ENCODE measurements around the gene ORC5. TPM values are rescaled to one million over a fixed set of nuclear protein-coding genes. Genes with fewer than 3 reads are reported as not detected.

Gene ORC5
- total RNA-seq, 1 donor from 2014 or later: 19.9 TPM

DNA sequence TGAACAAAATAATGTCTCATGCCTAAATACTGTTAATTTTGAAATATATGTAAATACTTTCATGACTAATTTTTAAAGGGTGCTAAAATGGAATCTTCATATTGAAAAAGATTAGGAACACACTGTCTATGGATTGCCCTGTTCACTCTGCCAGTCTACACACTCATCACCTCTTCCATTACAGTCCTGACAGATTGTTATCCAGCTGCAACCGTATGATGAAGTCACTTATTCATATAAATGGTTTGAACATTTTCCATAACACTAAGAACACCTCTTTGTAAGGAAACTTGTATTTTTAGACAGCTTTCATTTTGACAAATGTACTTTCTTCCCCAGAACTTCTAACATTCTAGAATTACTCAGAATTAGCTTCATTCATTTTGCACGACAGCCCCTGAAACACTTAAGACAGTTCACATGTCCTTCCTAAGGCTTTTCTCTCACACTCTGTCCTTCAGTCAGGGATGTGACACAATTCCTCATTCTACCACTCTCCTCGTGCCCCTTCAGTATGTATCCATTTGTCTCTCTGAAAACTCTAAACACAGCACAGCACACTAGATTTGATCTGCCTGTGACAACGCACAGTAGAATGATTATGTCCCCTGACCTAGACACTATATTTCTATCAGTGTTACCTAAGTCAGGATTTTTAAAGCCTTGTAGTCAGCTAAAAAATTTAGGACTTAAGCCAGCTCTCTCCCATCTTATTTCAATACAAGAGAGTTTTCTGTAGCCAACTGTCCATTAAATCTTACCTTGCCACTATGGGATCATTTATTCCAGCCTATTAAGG is 71.9 kb downstream of the ORC5 start:
- Histone ChIP-seq H3K36me3 (peaks cover 0 to 27% of the 10 kb centered on the region in 2 donors), H3K27me3 (no peaks in the 10 kb centered on the region), H3K9me3 (no peaks in the 10 kb centered on the region), H3K4me3 (no peak overlapping the region), H3K27ac (no peak overlapping the region), H3K4me1 (no peaks in the 10 kb centered on the region)
- TF ChIP-seq POLR2AphosphoS5 (IDR thresholded peaks at IDR 0.05; ENCODE audit: insufficient read depth in 1 of 2, low read depth in 1 of 2): no peak
- TF ChIP-seq POLR2A (IDR thresholded peaks at IDR 0.05): no peak
- TF ChIP-seq, protein P1, sequence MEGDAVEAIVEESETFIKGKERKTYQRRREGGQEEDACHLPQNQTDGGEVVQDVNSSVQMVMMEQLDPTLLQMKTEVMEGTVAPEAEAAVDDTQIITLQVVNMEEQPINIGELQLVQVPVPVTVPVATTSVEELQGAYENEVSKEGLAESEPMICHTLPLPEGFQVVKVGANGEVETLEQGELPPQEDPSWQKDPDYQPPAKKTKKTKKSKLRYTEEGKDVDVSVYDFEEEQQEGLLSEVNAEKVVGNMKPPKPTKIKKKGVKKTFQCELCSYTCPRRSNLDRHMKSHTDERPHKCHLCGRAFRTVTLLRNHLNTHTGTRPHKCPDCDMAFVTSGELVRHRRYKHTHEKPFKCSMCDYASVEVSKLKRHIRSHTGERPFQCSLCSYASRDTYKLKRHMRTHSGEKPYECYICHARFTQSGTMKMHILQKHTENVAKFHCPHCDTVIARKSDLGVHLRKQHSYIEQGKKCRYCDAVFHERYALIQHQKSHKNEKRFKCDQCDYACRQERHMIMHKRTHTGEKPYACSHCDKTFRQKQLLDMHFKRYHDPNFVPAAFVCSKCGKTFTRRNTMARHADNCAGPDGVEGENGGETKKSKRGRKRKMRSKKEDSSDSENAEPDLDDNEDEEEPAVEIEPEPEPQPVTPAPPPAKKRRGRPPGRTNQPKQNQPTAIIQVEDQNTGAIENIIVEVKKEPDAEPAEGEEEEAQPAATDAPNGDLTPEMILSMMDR (IDR thresholded peaks at IDR 0.05): no peak
- DNase-seq (ENCODE audit: extremely low spot score in 2 of 2): no peak
- intact Hi-C loops (cut with DNase I): no loop called here

DNA sequence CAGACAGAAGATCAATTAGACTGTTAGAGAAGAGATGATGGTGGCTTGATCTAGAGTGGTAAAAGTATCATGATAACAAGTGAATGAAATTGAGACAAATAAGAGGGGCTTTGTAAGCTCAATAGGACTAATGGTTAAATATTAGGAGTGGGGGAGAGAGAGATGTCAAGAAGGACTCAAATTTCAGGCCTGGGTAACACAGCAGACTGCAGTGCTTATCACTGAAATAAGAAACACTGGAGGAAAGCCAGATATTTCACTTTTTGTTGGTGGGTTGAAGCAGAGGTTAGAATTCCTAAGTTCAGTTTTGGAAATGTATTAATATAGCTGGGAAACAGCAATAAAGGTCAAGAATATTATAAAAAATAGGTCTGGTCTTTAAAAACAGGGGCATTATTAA is 74.6 kb downstream of the ORC5 start:
- no peak for DNase-seq (ENCODE audit: extremely low spot score in 2 of 2)
- no peaks in the 10 kb centered on the region for H3K4me1 ChIP-seq
- no peaks in the 10 kb centered on the region for H3K27me3 ChIP-seq
- no peak for TF ChIP-seq POLR2A (IDR thresholded peaks at IDR 0.05)
- TF ChIP-seq POLR2AphosphoS5 (IDR thresholded peaks at IDR 0.05; ENCODE audit: insufficient read depth in 1 of 2, low read depth in 1 of 2): no peak
- TF ChIP-seq, protein P1 (IDR thresholded peaks at IDR 0.05): no peak
- H3K4me3 ChIP-seq: no peak overlapping the region
- intact Hi-C loops (cut with DNase I): no loop called here
- no peak overlapping the region for H3K27ac ChIP-seq
- no peaks in the 10 kb centered on the region for H3K9me3 ChIP-seq
- H3K36me3 ChIP-seq: peaks cover 0 to 39% of the 10 kb centered on the region in 2 donors

DNA sequence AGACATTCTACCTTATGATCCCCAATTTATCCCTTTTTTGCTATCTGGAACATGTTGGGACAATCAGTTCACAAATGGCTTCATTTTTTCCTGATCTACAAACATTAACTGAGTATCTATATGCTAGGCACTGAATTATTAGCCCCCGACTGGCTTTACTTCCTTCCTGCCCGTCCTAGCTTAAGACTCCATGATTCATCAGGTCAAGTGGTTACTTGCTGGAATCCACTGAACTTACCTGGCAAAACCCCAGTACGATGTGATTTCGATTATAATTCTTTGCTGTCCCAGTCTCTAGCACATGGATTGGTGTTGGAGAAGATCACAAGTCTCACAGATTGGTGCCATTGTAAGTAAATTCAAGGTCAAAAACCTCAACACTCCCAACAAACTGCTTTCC is 77.1 kb downstream of the ORC5 start:
- Histone ChIP-seq H3K9me3 (no peaks in the 10 kb centered on the region), H3K4me3 (no peak overlapping the region), H3K27me3 (no peaks in the 10 kb centered on the region), H3K36me3 (peaks cover 0 to 39% of the 10 kb centered on the region in 2 donors), H3K4me1 (no peaks in the 10 kb centered on the region), H3K27ac (no peak overlapping the region)
- no peak for DNase-seq (ENCODE audit: extremely low spot score in 2 of 2)
- intact Hi-C loops (cut with DNase I): no loop called here
- TF ChIP-seq, protein P1 (IDR thresholded peaks at IDR 0.05): no peak
- TF ChIP-seq POLR2AphosphoS5 (IDR thresholded peaks at IDR 0.05; ENCODE audit: insufficient read depth in 1 of 2, low read depth in 1 of 2) (no peak), POLR2A (IDR thresholded peaks at IDR 0.05) (no peak)

DNA sequence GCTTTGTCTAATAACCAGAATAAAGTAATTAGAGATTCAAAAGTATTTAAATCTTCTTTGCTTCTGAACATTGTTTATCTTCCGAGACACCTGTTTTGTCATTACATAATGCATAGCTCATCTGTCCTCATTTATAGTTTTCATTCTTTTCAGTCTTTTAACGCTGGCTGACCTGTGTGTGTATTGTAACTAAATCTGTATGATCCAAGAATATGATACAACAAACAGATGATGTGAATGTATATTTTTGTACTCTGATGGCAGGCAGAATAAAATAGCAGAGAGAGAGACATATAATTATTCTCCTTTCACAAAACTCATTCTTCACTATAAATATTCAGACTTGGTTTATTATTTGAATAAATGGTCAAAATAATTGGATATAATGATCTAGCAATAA is 80.6 kb downstream of the ORC5 start:
- H3K4me1 ChIP-seq: no peaks in the 10 kb centered on the region
- TF ChIP-seq POLR2A (IDR thresholded peaks at IDR 0.05) (no peak), POLR2AphosphoS5 (IDR thresholded peaks at IDR 0.05; ENCODE audit: insufficient read depth in 1 of 2, low read depth in 1 of 2) (no peak)
- TF ChIP-seq, protein P1 (IDR thresholded peaks at IDR 0.05): no peak
- intact Hi-C loops (cut with DNase I): no loop called here
- no peaks in the 10 kb centered on the region for H3K9me3 ChIP-seq
- no peak overlapping the region for H3K4me3 ChIP-seq
- no peaks in the 10 kb centered on the region for H3K27me3 ChIP-seq
- no peak for DNase-seq (ENCODE audit: extremely low spot score in 2 of 2)
- no peak overlapping the region for H3K27ac ChIP-seq
- H3K36me3 ChIP-seq: peaks cover 0 to 18% of the 10 kb centered on the region in 2 donors

DNA sequence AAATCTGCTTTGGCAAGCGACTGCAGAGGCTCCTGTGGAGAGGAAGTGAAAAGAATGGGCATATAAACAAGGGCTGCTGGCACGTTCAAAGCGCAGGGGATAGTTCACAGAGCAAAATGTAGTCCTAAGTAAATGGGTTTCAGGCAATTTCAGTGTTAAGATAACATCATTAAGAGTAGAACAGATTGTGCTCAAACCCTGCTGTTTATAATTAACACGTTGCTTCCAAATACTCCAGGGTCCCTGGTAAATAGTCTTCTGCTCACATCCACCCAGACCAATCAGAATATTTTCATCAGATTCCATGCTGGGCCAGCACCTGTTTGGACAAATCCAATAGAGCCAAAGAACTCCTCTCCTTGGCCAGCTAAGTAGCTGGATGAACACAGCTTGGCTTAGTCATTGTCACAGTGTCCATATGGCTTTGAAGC is 81.4 kb downstream of the ORC5 start:
- Histone ChIP-seq H3K4me1 (no peaks in the 10 kb centered on the region), H3K27me3 (no peaks in the 10 kb centered on the region), H3K4me3 (no peak overlapping the region), H3K9me3 (no peaks in the 10 kb centered on the region), H3K36me3 (peaks cover 0 to 17% of the 10 kb centered on the region in 2 donors), H3K27ac (no peak overlapping the region)
- no peak for DNase-seq (ENCODE audit: extremely low spot score in 2 of 2)
- intact Hi-C loops (cut with DNase I): no loop called here
- TF ChIP-seq POLR2AphosphoS5 (IDR thresholded peaks at IDR 0.05; ENCODE audit: insufficient read depth in 1 of 2, low read depth in 1 of 2) (no peak), POLR2A (IDR thresholded peaks at IDR 0.05) (no peak)
- TF ChIP-seq, protein P1 (IDR thresholded peaks at IDR 0.05): no peak

Data from vagina (tissue), 2 donors.